H1 (cell line): ENCODE results near the gene CAVIN4.

ENCODE experiments used
- CREB1 ChIP-seq: IDR thresholded peaks from 2 replicates; pipeline ENCODE4 v1.6.1; 2012; ENCODE audit warnings: inconsistent platforms
- CTCF ChIP-seq, 3 experiments: IDR thresholded peaks; 1 replicate in 2 of 3; 2 replicates in 1 of 3; pipeline versions ENCODE4 v1.5.1 to v1.6.1; 2011; ENCODE audit warnings: low read length in 3 of 3, mild to moderate bottlenecking in 3 of 3, inconsistent platforms in 2 of 3, low read depth in 1 of 3, moderate library complexity in 1 of 3; ENCODE audit not compliant: insufficient read depth in 1 of 3; ENCODE audit errors: control extremely low read depth in 1 of 3
- EGR1 ChIP-seq: IDR thresholded peaks from 2 replicates; pipeline ENCODE4 v1.6.1; 2011; ENCODE audit warnings: low read depth, low read length, borderline replicate concordance
- POLR2A ChIP-seq, 2 experiments: IDR thresholded peaks; 1 replicate in 1 of 2; 2 replicates in 1 of 2; pipeline ENCODE4 v1.6.1; 2011; ENCODE audit warnings: low read depth in 2 of 2, low read length in 2 of 2, mild to moderate bottlenecking in 2 of 2; ENCODE audit errors: control extremely low read depth in 1 of 2
- SIX5 ChIP-seq: IDR thresholded peaks from 2 replicates; pipeline ENCODE4 v1.6.1; 2011; ENCODE audit warnings: mild to moderate bottlenecking, low read depth, low read length

- TF ChIP-seq EGR1 (no peak), SIX5 (no peak), CTCF (IDR thresholded peaks at IDR 0.05; ENCODE audit: control extremely low read depth in 1 of 3, insufficient read depth in 1 of 3, low read depth in 1 of 3, low read length in 3 of 3) (no peak), CREB1 (no peak), POLR2A (IDR thresholded peaks at IDR 0.05; ENCODE audit: control extremely low read depth in 1 of 2, low read depth in 2 of 2, low read length in 2 of 2) (no peak)
These were observed 10.0 kb upstream of the CAVIN4 start for GRCh38 chr9:100567856-100568255.
